ENCODE data around the gene TBKBP1.

GRCh38 chr17:47727704-47728036 is 33.7 kb downstream of the TBKBP1 start:
- TF ChIP-seq CTCF (IDR thresholded peaks at IDR 0.05) (no peak), POLR2AphosphoS5 (IDR thresholded peaks at IDR 0.05; ENCODE audit: insufficient read depth in 1 of 2, low read depth in 1 of 2) (no peak), POLR2A (IDR thresholded peaks at IDR 0.05) (no peak)

All from vagina (tissue), 2 donors.